ENCODE results near the gene TFAP2B.

Gene TFAP2B

GRCh38 chr6:50889497-50889896, 70.8 kb downstream of the TFAP2B start:
- Histone ChIP-seq H3K4me3 (replicated peaks; ENCODE audit: insufficient read depth, low read length) (no peak overlapping the region), H3K27ac (replicated peaks) (no peak overlapping the region), H3K27me3 (ENCODE audit: insufficient read depth, poor library complexity, severe bottlenecking) (no peaks in the 10 kb centered on the region)
- TF ChIP-seq REST (IDR thresholded peaks at IDR 0.05; ENCODE audit: insufficient replicate concordance, low read depth) (no peak), SPI1 (IDR thresholded peaks at IDR 0.05; ENCODE audit: borderline replicate concordance, low read depth) (no peak), GABPA (IDR thresholded peaks at IDR 0.05; ENCODE audit: low read depth) (no peak), CTCF (IDR thresholded peaks at IDR 0.05; ENCODE audit: insufficient read depth, low read length) (no peak), POLR2AphosphoS5 (IDR thresholded peaks at IDR 0.05; ENCODE audit: low read depth) (no peak)
- no peak for DNase-seq (ENCODE audit: low read depth in 1 of 2, low spot score in 1 of 2)

GRCh38 chr6:50889935-50890334, 71.3 kb downstream of the TFAP2B start:
- no peak overlapping the region for H3K4me3 ChIP-seq (replicated peaks; ENCODE audit: insufficient read depth, low read length)
- H3K27me3 ChIP-seq (ENCODE audit: insufficient read depth, poor library complexity, severe bottlenecking): no peaks in the 10 kb centered on the region
- no peak overlapping the region for H3K27ac ChIP-seq (replicated peaks)
- no peak for DNase-seq (ENCODE audit: low read depth in 1 of 2, low spot score in 1 of 2)
- no peak for TF ChIP-seq POLR2AphosphoS5 (IDR thresholded peaks at IDR 0.05; ENCODE audit: low read depth)
- TF ChIP-seq CTCF (IDR thresholded peaks at IDR 0.05; ENCODE audit: insufficient read depth, low read length): no peak
- TF ChIP-seq REST (IDR thresholded peaks at IDR 0.05; ENCODE audit: insufficient replicate concordance, low read depth): no peak
- TF ChIP-seq GABPA (IDR thresholded peaks at IDR 0.05; ENCODE audit: low read depth): no peak
- no peak for TF ChIP-seq SPI1 (IDR thresholded peaks at IDR 0.05; ENCODE audit: borderline replicate concordance, low read depth)

GRCh38 chr6:50890579-50890978, 71.9 kb downstream of the TFAP2B start:
- no peak for TF ChIP-seq SPI1 (IDR thresholded peaks at IDR 0.05; ENCODE audit: borderline replicate concordance, low read depth)
- no peak for TF ChIP-seq CTCF (IDR thresholded peaks at IDR 0.05; ENCODE audit: insufficient read depth, low read length)
- no peak for TF ChIP-seq GABPA (IDR thresholded peaks at IDR 0.05; ENCODE audit: low read depth)
- no peak for DNase-seq (ENCODE audit: low read depth in 1 of 2, low spot score in 1 of 2)
- no peaks in the 10 kb centered on the region for H3K27me3 ChIP-seq (ENCODE audit: insufficient read depth, poor library complexity, severe bottlenecking)
- H3K4me3 ChIP-seq (replicated peaks; ENCODE audit: insufficient read depth, low read length): no peak overlapping the region
- no peak overlapping the region for H3K27ac ChIP-seq (replicated peaks)

- no peak for DNase-seq (ENCODE audit: low read depth in 1 of 2, low spot score in 1 of 2)
- TF ChIP-seq GABPA (IDR thresholded peaks at IDR 0.05; ENCODE audit: low read depth) (no peak), REST (IDR thresholded peaks at IDR 0.05; ENCODE audit: insufficient replicate concordance, low read depth) (no peak), POLR2AphosphoS5 (IDR thresholded peaks at IDR 0.05; ENCODE audit: low read depth) (no peak), CTCF (IDR thresholded peaks at IDR 0.05; ENCODE audit: insufficient read depth, low read length) (no peak), SPI1 (IDR thresholded peaks at IDR 0.05; ENCODE audit: borderline replicate concordance, low read depth) (no peak)
- no peak overlapping the region for H3K27ac ChIP-seq (replicated peaks)
Observed at GRCh38 chr6:50891290-50891689, 72.6 kb downstream of the TFAP2B start.

More at GRCh38 chr6:50891290-50891689, 72.6 kb downstream of the TFAP2B start:
- no peak overlapping the region for H3K4me3 ChIP-seq (replicated peaks; ENCODE audit: insufficient read depth, low read length)
- H3K27me3 ChIP-seq (ENCODE audit: insufficient read depth, poor library complexity, severe bottlenecking): no peaks in the 10 kb centered on the region
